Measurements from ENCODE around the gene FAM76A. TPM values are rescaled to one million over a fixed set of nuclear protein-coding genes. Genes with fewer than 3 reads are reported as not detected.

Gene FAM76A
- total RNA-seq, 3 donors from 2014 or later: 13.5 to 34.2 (median 14.4) TPM

GRCh38 chr1:27809883-27810282 lies 84.1 kb downstream of the FAM76A start:
- no peaks in the 10 kb centered on the region for H3K4me1 ChIP-seq
- no peak overlapping the region for H3K4me3 ChIP-seq
- DNase-seq (ENCODE audit: low spot score in 2 of 2): no peak
- no peaks in the 10 kb centered on the region for H3K27me3 ChIP-seq
- no peak overlapping the region for H3K27ac ChIP-seq
- no peak for TF ChIP-seq POLR2A (IDR thresholded peaks at IDR 0.05)
- no peak for TF ChIP-seq POLR2AphosphoS5 (IDR thresholded peaks at IDR 0.05)
- TF ChIP-seq CTCF (IDR thresholded peaks at IDR 0.05): no peak
- H3K9me3 ChIP-seq: no peaks in the 10 kb centered on the region
- intact Hi-C loops (cut with DNase I; ENCODE audit: low total_unique reads): no loop called here
- peaks cover 5% of the 10 kb centered on the region for H3K36me3 ChIP-seq

GRCh38 chr1:27811741-27812500 lies 86.2 kb downstream of the FAM76A start:
- H3K27ac ChIP-seq: no peak overlapping the region
- no peaks in the 10 kb centered on the region for H3K9me3 ChIP-seq
- no peaks in the 10 kb centered on the region for H3K27me3 ChIP-seq
- no peak for DNase-seq (ENCODE audit: low spot score in 2 of 2)
- no peak overlapping the region for H3K4me3 ChIP-seq
- H3K36me3 ChIP-seq: no peaks in the 10 kb centered on the region
- intact Hi-C loops (cut with DNase I; ENCODE audit: low total_unique reads): no loop called here
- TF ChIP-seq POLR2A (IDR thresholded peaks at IDR 0.05): no peak
- no peak for TF ChIP-seq POLR2AphosphoS5 (IDR thresholded peaks at IDR 0.05)
- TF ChIP-seq CTCF (IDR thresholded peaks at IDR 0.05): no peak
- no peaks in the 10 kb centered on the region for H3K4me1 ChIP-seq

Other genes with a start within 250 kb of the FAM76A start
- gene WASF2, start 235.8 kb upstream of the FAM76A start, total RNA-seq: 10 to 100 TPM; 41.6 to 93.5 (median 43.2) TPM
- 10 to 100 TPM; 10.7 to 17.1 (median 15.4) TPM for gene AHDC1, start 121.8 kb upstream of the FAM76A start, total RNA-seq
- gene FGR, start 90.8 kb upstream of the FAM76A start, total RNA-seq: 10 to 100 TPM; 22.1 to 46.9 (median 24.3) TPM
- gene IFI6, start 53.8 kb upstream of the FAM76A start, total RNA-seq: 10 to 100 TPM; 18.7 to 50.6 (median 47.4) TPM
- 100 to 1,000 TPM in 1 of 3 donors, 10 to 100 TPM in 2; 62.3 to 165 (median 80.8) TPM for gene STX12, start 47.3 kb downstream of the FAM76A start, total RNA-seq
- gene PPP1R8, start 104.8 kb downstream of the FAM76A start, total RNA-seq: 10 to 100 TPM; 36.1 to 43.5 (median 37.9) TPM
- 10 to 100 TPM; 22.0 to 52.0 (median 25.6) TPM for gene THEMIS2, start 146.6 kb downstream of the FAM76A start, total RNA-seq
- 10 to 100 TPM; 35.8 to 42.3 (median 39.0) TPM for gene RPA2, start 188.6 kb downstream of the FAM76A start, total RNA-seq
- 10 to 100 TPM in 2 of 3 donors, not detected in 1; 13.8 to 14.9 TPM for gene SMPDL3B, start 209.0 kb downstream of the FAM76A start, total RNA-seq
- gene XKR8, start 234.0 kb downstream of the FAM76A start, total RNA-seq: 1 to 10 TPM; 4.2 to 6.9 (median 5.6) TPM